GM12892 (cell line): ENCODE results near the gene TNFRSF1A.

Experiments
- POLR2A ChIP-seq: IDR thresholded peaks from 2 replicates; pipeline ENCODE4 v1.6.1; 2011; ENCODE audit warnings: low read depth, low read length, control low read depth
- TAF1 ChIP-seq: IDR thresholded peaks from 2 replicates; pipeline ENCODE4 v1.6.1; 2011; ENCODE audit warnings: low read depth, mild to moderate bottlenecking, control low read depth, low read length, borderline replicate concordance

- TF ChIP-seq POLR2A (no peak), TAF1 (no peak)
Observed at GRCh38 chr12:6303071-6303470, 38.8 kb downstream of the TNFRSF1A start.
